Body of pancreas (tissue), 4 donors: Measurements from ENCODE around the gene PCBP3. TPM values are rescaled to one million over a fixed set of nuclear protein-coding genes. Genes with fewer than 3 reads are reported as not detected.

Experiments used
- ATAC-seq: fragments of 150-250 bp; one replicate; pipeline ENCODE4 v1.9.1; 2016
- DNase-seq, 4 donors: peaks; one replicate each; pipeline ENCODE4 v3.0.0-alpha.2; 2019
- H3K27ac ChIP-seq, 4 donors: fragments of 200-600 bp; sonication (generic); 1 replicate in 3 of 4; 2 replicates in 1 of 4; pipeline versions ENCODE4 v1.5.1 to v1.6.1; 2016 to 2019; ENCODE audit warnings: mild to moderate bottlenecking in 1 of 4, mixed read lengths in 1 of 4, moderate library complexity in 1 of 4
- H3K27me3 ChIP-seq, 2 donors: fragments of 200-600 bp; sonication (generic); one replicate each; pipeline ENCODE4 v1.6.0; 2016; ENCODE audit warnings: mild to moderate bottlenecking in 1 of 2
- H3K36me3 ChIP-seq, 2 donors: fragments of 200-600 bp; sonication (generic); replicated peaks in 1 of 2; 2 replicates each; pipeline ENCODE4 v1.5.1; 2016; ENCODE audit warnings: low read depth in 2 of 2; ENCODE audit not compliant: insufficient read depth in 1 of 2
- H3K4me1 ChIP-seq: fragments of 200-600 bp; sonication (generic); one replicate; pipeline ENCODE4 v1.6.0; 2016
- H3K4me3 ChIP-seq, 2 donors: fragments of 200-600 bp; sonication (generic); 1 replicate in 1 of 2; 2 replicates in 1 of 2; pipeline ENCODE4 v1.5.1; 2016 to 2019
- H3K9me3 ChIP-seq, 3 donors: fragments of 200-600 bp; sonication (generic); 1 replicate in 2 of 3; 2 replicates in 1 of 3; pipeline ENCODE4 v1.5.1; 2016
- POLR2A ChIP-seq, 3 donors: fragments of 450-650 bp; IDR thresholded peaks; one replicate each; pipeline ENCODE4 v1.6.1; 2016; ENCODE audit warnings: antibody characterized with exemption in 3 of 3, mild to moderate bottlenecking in 2 of 3
- WGBS, 2 donors: methylation state at CpG; one replicate each; pipeline ENCODE4 v1.1.5; 2017; 5-methylcytosine and 5-hydroxymethylcytosine counted together
- intact Hi-C: fragments of 100-400 bp; cut with DNase I; formaldehyde crosslinking; loops from one replicate; pipeline ENCODE4 v1.15.1; 2023
- total RNA-seq, 2 donors: library from RNA; depleted of rRNA; stranded (reverse); fragments of >200 nt; gene quantifications; one replicate each; pipeline ENCODE4 v1.1.0, GENCODE V29; 2016
- TF ChIP-seq, protein P1 (sequence below), 7 experiments: fragments of 450-650 bp in 4 of 7; fragments of 200-600 bp in 3 of 7; sonication (generic) in 3 of 7; IDR thresholded peaks; one replicate each; pipeline ENCODE4 v1.5.1; 2016 to 2019; ENCODE audit warnings: antibody characterized with exemption in 7 of 7

Gene PCBP3
- total RNA-seq, 2 donors from 2014 or later, result 1.3 to 4.6 TPM

DNA sequence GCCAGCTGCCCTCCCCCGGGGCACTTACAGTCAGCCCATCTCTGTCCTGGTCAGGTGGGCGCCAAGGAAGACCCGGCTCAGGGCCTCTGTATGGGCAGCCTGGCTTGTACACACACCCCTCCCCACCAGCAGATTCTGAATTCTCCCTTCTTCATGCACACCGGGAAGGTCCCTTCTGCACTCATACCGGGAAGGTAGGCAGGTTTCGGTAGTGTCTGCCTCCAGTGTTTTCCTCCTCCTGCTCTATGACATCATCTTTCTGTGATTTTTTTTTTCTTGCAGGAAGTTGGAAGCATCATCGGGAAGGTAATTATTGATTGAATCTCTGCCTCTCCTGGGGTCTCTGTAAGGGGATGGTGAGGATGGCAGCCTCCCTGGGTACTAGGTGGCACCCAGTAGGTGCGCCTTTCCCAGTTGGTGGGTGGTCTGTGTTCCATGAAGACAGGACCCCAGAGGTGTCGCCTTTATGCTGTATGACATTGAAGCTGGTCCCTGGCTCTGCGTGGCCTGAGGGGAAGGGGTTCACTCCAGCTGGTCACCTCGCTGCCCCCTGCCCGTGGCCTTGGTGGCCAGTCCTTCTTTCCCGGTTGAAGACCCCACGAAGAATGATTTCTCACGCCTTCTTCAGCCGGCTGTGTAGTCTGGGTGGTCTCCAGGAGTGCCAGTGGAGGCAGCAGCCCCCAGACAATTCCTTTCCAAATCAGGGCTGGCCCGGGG lies 255.9 kb downstream of the PCBP3 start:
- no peak for TF ChIP-seq POLR2A (IDR thresholded peaks at IDR 0.05)
- TF ChIP-seq, protein P1, sequence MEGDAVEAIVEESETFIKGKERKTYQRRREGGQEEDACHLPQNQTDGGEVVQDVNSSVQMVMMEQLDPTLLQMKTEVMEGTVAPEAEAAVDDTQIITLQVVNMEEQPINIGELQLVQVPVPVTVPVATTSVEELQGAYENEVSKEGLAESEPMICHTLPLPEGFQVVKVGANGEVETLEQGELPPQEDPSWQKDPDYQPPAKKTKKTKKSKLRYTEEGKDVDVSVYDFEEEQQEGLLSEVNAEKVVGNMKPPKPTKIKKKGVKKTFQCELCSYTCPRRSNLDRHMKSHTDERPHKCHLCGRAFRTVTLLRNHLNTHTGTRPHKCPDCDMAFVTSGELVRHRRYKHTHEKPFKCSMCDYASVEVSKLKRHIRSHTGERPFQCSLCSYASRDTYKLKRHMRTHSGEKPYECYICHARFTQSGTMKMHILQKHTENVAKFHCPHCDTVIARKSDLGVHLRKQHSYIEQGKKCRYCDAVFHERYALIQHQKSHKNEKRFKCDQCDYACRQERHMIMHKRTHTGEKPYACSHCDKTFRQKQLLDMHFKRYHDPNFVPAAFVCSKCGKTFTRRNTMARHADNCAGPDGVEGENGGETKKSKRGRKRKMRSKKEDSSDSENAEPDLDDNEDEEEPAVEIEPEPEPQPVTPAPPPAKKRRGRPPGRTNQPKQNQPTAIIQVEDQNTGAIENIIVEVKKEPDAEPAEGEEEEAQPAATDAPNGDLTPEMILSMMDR (IDR thresholded peaks at IDR 0.05), result no peak
- Histone ChIP-seq H3K4me1 (no peaks in the 10 kb centered on the region), H3K9me3 (no peaks in the 10 kb centered on the region), H3K36me3 (no peaks in the 10 kb centered on the region), H3K27ac (no peak overlapping the region), H3K27me3 (no peaks in the 10 kb centered on the region), H3K4me3 (no peak overlapping the region)
- intact Hi-C loops, result no loop called here
- 61 to 70% methylated on average over 17 of the region's 17 CpGs for WGBS, 2 donors
- ATAC-seq, result peak; percentile 51
- no peak for DNase-seq

DNA sequence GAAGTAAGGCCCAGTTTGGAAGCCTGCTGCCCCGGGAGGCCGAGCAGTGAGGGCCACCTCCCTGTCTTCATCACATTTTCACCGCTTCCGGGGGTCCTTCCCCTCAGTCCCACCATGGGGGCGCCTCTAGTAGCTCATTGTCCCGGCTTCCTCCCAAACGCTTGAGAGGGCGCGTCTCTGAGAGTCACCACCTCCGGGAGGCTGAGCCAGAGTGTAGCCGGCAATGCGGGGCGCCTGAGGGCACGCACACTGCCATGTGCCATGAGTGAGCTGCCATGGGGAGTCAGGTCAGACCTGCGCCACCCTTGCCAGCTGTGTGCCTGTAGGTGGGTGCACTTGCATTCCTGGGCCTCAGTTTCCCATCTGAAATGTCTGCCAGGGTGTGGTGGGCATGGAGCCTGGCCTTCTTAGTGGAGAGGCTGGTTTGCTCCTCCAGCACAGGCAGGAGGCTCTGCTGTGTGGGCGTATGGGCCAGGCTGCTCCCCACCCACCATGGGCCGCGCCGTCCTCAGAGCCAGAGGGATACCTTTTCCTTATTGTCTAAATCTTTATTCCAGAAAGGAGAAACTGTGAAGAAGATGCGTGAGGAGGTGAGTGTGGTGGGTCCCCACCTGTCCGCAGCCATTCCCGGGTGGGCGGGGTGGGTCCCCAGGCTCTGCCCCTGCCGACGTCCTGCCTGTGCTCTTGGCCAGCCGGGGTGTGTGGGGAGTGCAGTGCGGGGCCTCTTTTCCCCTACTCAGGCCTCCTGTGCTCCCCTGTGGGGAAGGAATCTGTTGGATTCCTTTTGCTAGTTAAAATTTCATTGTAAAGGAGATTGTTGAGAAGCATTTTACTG lies 256.7 kb downstream of the PCBP3 start:
- no peak overlapping the region for H3K4me3 ChIP-seq
- H3K9me3 ChIP-seq, result no peaks in the 10 kb centered on the region
- TF ChIP-seq, protein P1 (IDR thresholded peaks at IDR 0.05), result no peak
- no peak for TF ChIP-seq POLR2A (IDR thresholded peaks at IDR 0.05)
- H3K27me3 ChIP-seq, result no peaks in the 10 kb centered on the region
- no peak for DNase-seq
- no peaks in the 10 kb centered on the region for H3K36me3 ChIP-seq
- no peak overlapping the region for H3K27ac ChIP-seq
- 82 to 85% methylated on average over 21 to 27 of the region's 27 CpGs for WGBS, 2 donors
- intact Hi-C loops, result no loop called here
- ATAC-seq, result no peak
- no peaks in the 10 kb centered on the region for H3K4me1 ChIP-seq

DNA sequence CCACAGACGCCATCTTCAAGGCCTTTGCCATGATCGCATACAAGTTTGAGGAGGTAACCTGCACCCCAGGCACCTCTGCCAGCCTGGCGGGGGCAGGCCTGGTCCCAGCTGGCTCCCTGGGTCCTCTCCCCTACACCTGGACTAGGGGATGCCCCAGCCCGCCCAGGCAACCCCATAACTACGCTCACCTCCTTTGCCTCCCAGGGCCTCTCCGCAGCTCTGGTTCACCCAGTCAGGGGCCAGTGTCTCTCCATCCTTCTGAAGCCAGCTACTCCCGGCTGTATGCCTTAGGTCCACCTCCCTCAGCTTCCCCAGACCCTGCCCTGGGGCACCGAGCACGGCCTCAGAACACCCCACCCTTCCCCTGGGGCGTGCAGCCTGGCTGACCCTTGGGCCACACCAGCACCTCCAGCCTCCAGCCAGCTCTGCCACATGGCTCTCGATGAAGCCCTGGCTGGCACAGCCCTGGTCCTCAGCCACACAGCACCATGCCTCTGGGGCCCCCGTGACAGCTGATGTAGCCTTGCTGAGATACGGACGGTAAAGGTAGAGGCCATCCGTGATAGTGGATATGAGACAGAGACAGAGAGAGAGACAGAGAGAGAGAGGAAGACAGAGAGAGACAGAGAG lies 257.7 kb downstream of the PCBP3 start:
- H3K27me3 ChIP-seq, result no peaks in the 10 kb centered on the region
- WGBS, 2 donors, result 80 to 83% methylated on average over 10 to 11 of the region's 15 CpGs
- no peaks in the 10 kb centered on the region for H3K4me1 ChIP-seq
- H3K27ac ChIP-seq, result no peak overlapping the region
- no peaks in the 10 kb centered on the region for H3K36me3 ChIP-seq
- TF ChIP-seq POLR2A (IDR thresholded peaks at IDR 0.05), result no peak
- TF ChIP-seq, protein P1 (IDR thresholded peaks at IDR 0.05), result no peak
- ATAC-seq (no peak), DNase-seq (no peak)
- no peaks in the 10 kb centered on the region for H3K9me3 ChIP-seq
- intact Hi-C loops, result no loop called here
- no peak overlapping the region for H3K4me3 ChIP-seq

DNA sequence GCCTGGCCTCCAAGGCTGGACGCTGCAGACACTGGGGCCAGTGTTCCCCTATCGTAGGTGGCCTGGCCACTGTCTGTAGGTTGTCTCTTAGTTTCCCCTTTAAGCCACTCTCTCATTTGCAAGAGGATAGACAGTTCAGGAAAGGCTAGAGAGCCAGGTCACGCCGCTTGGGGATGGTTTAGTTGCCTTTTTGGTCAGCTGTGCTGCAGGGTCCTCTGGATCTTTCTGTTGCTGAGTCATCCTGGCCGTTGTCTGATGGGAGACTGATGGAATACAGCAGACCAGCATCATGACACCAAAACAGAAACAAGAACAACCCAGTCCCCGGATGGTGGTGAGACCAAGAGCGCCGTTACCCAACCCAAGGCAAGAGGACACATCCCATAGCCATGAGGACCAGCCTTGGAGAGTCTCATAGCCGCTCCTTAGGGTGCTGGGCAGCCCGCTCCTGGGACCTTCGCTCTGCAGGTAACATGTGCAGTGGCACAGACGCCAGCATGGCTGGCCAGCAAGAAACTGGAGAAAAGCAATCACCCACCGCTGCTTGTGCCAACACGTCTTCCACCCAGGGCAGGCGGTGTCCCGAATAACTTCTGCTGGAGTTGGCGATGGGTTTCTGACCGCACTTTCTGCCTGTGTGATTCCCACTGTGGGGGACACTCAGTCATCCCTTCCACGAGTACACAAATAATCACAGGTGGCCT lies 258.9 kb downstream of the PCBP3 start:
- H3K4me3 ChIP-seq, result no peak overlapping the region
- no peak for ATAC-seq
- no peak for DNase-seq
- no peaks in the 10 kb centered on the region for H3K4me1 ChIP-seq
- 63 to 81% methylated on average over 9 to 19 of the region's 19 CpGs for WGBS, 2 donors
- H3K27me3 ChIP-seq, result no peaks in the 10 kb centered on the region
- TF ChIP-seq, protein P1 (IDR thresholded peaks at IDR 0.05), result no peak
- TF ChIP-seq POLR2A (IDR thresholded peaks at IDR 0.05), result no peak
- intact Hi-C loops, result no loop called here
- no peaks in the 10 kb centered on the region for H3K36me3 ChIP-seq
- H3K27ac ChIP-seq, result no peak overlapping the region
- H3K9me3 ChIP-seq, result no peaks in the 10 kb centered on the region
